ENCODE data around the gene MPRIP. TPM values are rescaled to one million over a fixed set of nuclear protein-coding genes. Genes with fewer than 3 reads are reported as not detected.
A peak's percentile ranks its signal among the peaks of the same experiment; 100 is the strongest.

MPRIP gene
- total RNA-seq, 1 experiment from 2014 or later: 338 TPM

- Mint-ChIP-seq H3K4me1 (ENCODE audit: low read depth, unreplicated experiment) (no peaks in the 10 kb centered on the region), H3K4me3 (ENCODE audit: low read depth, unreplicated experiment) (no peak overlapping the region), H3K27ac (ENCODE audit: unreplicated experiment) (no peak overlapping the region), H3K27me3 (ENCODE audit: unreplicated experiment) (no peaks in the 10 kb centered on the region), H3K36me3 (ENCODE audit: insufficient read depth, unreplicated experiment) (peaks cover 30% of the 10 kb centered on the region), H3K9me3 (ENCODE audit: low read depth, unreplicated experiment) (no peaks in the 10 kb centered on the region)
- BruUV-seq (replicated peaks): no TSS peak
- TF ChIP-seq CTCF (IDR thresholded peaks at IDR 0.05; ENCODE audit: unreplicated experiment): no peak
- CTCF ChIA-PET: no interaction called here
- intact Hi-C loops (cut with micrococcal nuclease; ENCODE audit: unreplicated experiment): no loop called here
- no peak for DNase-seq
Measured at GRCh38 chr17:17203173-17203730, 161.0 kb downstream of the MPRIP start.

- intact Hi-C loops (cut with micrococcal nuclease; ENCODE audit: unreplicated experiment): no loop called here
- no peaks in the 10 kb centered on the region for H3K4me1 Mint-ChIP-seq (ENCODE audit: low read depth, unreplicated experiment)
- no TSS peak for BruUV-seq (replicated peaks)
- DNase-seq: no peak
- TF ChIP-seq CTCF (IDR thresholded peaks at IDR 0.05; ENCODE audit: unreplicated experiment): no peak
- H3K36me3 Mint-ChIP-seq (ENCODE audit: insufficient read depth, unreplicated experiment): peaks cover 30% of the 10 kb centered on the region
- no peak overlapping the region for H3K27ac Mint-ChIP-seq (ENCODE audit: unreplicated experiment)
- CTCF ChIA-PET: no interaction called here
- H3K9me3 Mint-ChIP-seq (ENCODE audit: low read depth, unreplicated experiment): no peaks in the 10 kb centered on the region
- H3K4me3 Mint-ChIP-seq (ENCODE audit: low read depth, unreplicated experiment): peak overlapping the region; percentile 70
- H3K27me3 Mint-ChIP-seq (ENCODE audit: unreplicated experiment): no peaks in the 10 kb centered on the region
Measured at GRCh38 chr17:17204041-17204591, 161.9 kb downstream of the MPRIP start.

- no peak for TF ChIP-seq CTCF (IDR thresholded peaks at IDR 0.05; ENCODE audit: unreplicated experiment)
- BruUV-seq (replicated peaks): TSS peak; percentile 7
- H3K4me1 Mint-ChIP-seq (ENCODE audit: low read depth, unreplicated experiment): no peaks in the 10 kb centered on the region
- DNase-seq: no peak
- intact Hi-C loops (cut with micrococcal nuclease; ENCODE audit: unreplicated experiment): no loop called here
- H3K9me3 Mint-ChIP-seq (ENCODE audit: low read depth, unreplicated experiment): no peaks in the 10 kb centered on the region
- H3K36me3 Mint-ChIP-seq (ENCODE audit: insufficient read depth, unreplicated experiment): peaks cover 30% of the 10 kb centered on the region
- CTCF ChIA-PET: interaction anchor here (1.3 kb wide), 1 partner anchor 207 kb away, joined by 5 read pairs; no protein-coding TSS in a partner anchor
- H3K27me3 Mint-ChIP-seq (ENCODE audit: unreplicated experiment): no peaks in the 10 kb centered on the region
- peak overlapping the region; percentile 23 for H3K27ac Mint-ChIP-seq (ENCODE audit: unreplicated experiment)
- H3K4me3 Mint-ChIP-seq (ENCODE audit: low read depth, unreplicated experiment): peak overlapping the region; percentile 70
Measured at GRCh38 chr17:17204635-17205231, 162.5 kb downstream of the MPRIP start.

DNA sequence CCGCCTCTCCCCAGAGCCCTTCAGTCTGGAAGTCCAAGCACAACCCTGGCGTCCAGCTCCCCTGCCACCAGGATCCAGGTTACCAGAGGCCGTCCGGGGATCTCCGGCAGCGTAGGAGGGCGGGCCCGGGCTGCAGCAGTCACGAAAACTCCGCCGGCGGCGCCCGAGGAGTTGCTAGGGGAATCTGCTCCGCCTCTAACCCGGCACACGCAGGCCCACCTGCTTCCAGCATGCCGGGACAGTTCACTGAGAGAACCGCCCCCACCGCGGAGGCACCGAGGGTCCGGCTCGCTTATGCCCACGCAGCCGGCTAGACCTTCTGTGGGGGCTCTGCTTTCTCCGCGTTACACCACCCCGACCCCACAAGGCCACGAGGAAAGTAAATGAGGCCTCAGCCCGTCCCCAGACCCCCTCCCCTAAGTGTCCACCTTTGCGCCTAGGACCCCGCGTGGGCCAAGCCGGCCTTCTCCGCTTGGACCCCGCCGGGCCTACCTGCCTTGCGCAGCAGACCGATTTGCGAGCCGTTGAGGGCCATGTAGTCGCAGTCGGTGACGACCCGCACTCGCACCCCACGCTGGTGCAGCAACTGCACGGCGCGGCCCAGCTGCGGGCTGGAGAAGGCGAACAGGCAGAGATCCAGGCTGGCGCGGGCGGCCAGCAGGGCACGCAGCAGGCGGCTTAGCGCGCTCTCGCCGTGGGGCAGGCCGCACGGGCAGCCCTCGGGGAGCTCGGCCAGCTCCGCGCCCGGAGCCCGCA, 163.3 kb downstream of the MPRIP start:
- Mint-ChIP-seq H3K27ac (ENCODE audit: unreplicated experiment) (peak overlapping the region; percentile 23), H3K4me1 (ENCODE audit: low read depth, unreplicated experiment) (no peaks in the 10 kb centered on the region), H3K9me3 (ENCODE audit: low read depth, unreplicated experiment) (no peaks in the 10 kb centered on the region), H3K36me3 (ENCODE audit: insufficient read depth, unreplicated experiment) (peaks cover 30% of the 10 kb centered on the region), H3K4me3 (ENCODE audit: low read depth, unreplicated experiment) (peak overlapping the region; percentile 70), H3K27me3 (ENCODE audit: unreplicated experiment) (no peaks in the 10 kb centered on the region)
- TF ChIP-seq CTCF (IDR thresholded peaks at IDR 0.05; ENCODE audit: unreplicated experiment): no peak
- no TSS peak for BruUV-seq (replicated peaks)
- CTCF ChIA-PET: interaction anchor here (1.3 kb wide), 1 partner anchor 208 kb away, joined by 5 read pairs; no protein-coding TSS in a partner anchor
- DNase-seq: peak; percentile 58
- intact Hi-C loops (cut with micrococcal nuclease; ENCODE audit: unreplicated experiment): no loop called here

Measured in Calu3 (cell line).